Measurements from ENCODE around the gene HNRNPL.
"Not testable (repeated sequence)": the region's sequence is repeated elsewhere in the genome, so short reads cannot be mapped to it uniquely, and the experiment has no call there.

HNRNPL gene

DNA sequence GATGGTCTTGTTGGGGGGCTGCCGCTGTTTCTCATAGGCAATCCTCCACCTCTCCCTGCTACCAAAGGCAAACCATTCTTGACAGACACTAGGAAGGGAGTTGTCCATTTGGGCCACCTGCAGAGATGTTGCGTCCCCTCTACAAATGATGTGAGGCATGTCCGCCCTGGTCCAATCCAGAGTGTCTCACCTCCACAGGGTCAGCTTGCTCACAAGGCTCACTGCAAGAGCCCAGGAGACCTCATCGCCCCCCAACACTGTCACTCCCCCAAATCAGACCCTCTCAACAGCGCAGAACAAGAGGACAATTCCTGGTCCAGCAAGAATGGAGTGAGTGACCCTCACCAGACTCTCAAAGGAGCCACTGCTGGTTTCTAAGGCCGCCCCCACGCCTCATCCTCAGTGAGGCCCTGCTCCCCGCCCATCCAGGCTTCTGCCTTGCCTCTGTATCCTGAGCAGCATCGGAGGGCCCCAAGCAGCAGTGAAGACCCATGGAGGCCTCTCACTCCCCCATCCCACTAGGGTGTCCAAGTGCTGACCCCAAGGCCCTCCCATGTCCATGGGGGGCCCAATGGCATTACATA, 6.5 kb downstream of the HNRNPL start:
- no peak for DNase-seq

DNA sequence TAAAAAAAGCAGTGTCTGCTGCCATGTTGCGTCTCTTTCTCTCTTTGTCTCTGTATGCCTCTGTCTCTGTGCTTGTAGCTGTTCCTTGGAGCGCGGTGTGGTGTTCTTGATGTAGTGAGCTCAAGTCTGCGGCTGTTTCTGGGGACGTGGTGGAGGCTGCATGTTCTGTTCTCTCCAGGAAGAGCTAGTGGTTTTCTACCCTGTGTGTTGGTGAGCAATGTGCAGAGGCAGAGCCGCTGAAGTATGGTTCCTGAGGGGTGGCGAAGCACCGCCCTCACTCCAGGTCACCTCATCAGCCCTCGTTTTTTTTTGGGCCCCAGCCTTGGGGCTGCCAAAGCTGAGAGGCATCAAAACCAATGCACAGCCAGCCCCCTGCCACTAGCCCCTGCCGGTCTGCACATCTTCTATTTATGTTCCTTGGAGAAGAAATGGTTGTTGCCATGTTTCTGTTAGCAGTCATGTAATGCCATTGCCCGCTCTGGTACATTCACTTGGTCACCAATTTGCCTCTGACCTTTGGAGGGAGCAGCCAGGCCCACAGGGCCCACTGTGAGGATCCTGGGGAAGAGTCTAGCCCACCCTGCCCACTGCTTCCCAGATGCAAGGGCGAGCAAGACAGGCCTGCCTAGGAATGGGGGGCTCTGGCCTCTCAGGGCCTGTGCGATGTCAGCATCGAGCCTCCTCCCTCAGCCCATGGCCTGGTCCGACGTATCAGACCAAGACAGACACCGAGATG, 7.2 kb downstream of the HNRNPL start:
- peak in 1 of 2 experiments; percentile 59 for DNase-seq

DNA sequence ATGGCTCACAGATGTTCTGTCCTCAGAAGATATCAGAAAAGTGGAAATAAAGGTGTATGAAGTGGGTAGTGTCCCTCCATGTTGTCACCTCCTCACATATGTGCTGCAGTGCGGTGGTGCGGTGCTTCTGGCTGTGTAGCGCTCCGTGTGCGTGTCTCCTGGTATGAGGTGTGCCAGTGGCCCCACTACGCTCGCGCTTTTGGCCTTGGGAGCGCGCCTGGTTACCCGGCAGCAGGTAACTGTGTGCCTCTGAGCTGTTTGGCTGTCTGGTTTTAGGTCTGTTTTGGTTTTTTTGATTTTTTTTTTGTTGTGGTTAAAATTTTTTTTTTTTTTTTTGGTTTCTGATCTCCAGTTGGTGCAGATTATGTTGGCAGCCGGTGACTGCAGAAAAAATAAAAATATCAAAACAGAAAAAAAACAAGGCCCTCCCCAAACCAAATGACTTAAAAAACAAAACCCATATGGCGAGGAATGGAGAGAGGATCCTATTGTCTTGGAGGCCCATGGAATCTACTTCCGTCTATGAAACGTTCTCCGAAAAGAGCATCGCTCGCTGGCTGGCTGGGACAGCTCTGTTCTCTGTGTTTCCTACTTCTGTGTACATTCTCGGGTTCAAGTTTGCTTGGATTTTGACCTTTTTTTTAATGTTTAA, 7.9 kb downstream of the HNRNPL start:
- DNase-seq = no peak

DNA sequence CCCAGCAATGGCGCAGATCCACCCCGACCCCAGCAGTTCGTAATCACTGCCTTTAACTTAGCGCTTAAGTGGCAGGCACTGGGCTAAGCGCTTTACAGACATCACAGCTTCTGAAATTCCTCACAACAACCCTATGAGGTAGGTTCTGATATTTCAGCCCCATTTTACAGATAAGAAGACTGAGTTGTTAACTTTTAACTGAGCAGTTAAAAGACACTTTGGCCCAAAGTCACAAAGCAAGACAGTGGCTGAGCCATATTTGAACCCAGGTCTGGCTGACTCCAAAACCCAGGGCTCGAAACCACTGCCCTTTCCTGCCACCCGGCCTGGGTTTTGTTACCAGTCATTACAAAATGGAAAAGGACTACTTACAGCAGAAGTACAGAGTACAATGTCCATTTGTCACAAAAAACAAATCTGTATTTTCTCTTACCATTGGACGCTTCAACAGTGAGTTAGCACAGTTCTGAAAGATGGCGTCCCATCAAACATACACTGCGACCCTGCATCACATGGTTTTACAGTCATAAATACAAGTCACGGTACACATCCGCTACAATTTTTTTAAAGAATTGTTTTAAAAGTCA, 8.5 kb downstream of the HNRNPL start:
- no peak for DNase-seq

DNA sequence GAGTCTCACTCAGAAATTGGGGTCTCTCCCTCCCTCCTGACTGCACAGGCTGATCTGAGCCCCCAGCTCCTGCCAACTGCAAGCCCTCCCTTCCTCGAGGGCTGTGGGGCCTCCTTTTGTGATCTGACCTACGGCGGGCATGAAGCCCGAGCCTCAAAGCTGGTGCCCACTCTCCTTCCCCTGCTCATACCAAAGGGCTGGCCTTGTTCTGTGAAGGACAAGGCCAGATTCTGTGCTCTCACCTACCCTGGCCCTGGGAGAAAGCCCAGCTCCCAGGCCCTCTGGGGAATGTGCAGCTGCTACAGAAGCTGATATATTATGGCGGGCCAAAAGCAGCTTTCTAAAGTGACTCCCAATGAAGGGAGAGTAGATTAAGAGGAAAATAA, 9.2 kb downstream of the HNRNPL start:
- no peak for DNase-seq

DNA sequence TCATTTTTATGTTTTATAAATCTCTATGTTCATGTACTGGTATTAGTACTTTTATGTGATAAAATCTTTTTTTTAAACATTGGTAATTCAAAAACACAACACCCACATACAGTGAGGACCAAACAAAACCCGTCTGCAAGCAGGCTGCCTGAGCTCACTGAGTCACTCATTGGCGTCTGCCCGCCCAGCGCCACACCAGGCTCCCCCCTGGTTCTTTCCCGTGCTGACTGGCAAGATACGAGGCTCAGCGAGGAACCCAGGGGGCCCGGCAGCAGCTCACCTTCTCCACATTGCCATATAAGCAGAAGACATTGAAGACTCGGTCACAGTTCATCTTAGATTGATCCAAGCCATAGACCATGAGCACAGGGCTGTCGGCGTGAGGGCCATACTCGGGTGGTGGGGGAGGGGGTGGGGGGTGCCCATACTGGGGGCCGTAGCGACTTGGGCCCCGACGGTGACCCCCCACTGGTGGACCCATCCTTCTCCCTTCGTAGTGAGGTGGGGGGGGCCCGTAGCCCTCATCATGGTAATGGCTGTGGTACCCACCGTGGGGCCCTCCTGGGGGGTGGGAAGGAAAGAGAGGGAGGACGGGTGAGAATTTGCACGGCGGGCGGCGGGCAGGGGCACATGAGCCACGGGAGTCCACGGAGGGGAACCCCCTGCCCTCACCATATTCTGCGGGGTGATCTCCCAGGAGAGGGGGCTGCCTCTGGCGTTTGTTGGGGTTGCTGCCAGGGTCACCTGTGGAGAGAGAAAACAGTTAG, 9.8 kb downstream of the HNRNPL start:
- no peak for DNase-seq

DNA sequence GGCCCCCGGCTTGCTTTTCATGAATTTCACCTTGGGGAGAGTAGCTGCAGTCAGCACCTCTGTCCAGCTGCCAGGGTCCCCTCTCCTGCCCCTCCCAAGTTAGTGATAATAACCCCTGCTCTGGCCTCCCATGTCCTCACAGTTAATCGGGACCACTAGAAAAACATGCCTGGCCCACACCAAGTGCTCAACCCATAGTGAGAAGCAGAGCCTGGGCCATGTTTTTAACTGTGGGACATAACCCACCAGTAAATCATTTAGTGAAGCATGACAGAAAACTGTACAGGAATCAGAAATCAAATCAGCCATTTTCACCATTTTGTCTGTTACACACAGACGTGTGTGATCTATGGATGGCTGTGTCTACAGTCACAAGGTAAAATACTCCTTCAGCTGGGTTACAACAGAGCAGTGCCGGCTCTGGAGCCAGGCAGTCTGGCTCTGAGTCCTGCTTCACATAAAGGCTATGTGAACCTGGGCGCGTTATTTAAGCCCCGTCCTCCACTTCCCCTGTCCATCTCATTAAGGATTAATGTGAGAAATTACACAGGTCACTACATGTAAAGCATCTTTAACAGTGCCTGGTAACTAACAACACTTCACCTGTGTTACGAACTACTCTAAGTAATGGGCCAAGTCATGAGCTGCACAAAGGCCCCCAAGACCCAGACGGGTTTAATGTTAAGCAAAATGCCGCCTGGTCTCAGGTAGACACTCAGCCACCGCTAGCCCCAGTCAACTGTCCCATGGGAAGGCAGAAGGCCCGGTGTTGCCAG, 10.6 kb downstream of the HNRNPL start:
- no peak for DNase-seq

DNA sequence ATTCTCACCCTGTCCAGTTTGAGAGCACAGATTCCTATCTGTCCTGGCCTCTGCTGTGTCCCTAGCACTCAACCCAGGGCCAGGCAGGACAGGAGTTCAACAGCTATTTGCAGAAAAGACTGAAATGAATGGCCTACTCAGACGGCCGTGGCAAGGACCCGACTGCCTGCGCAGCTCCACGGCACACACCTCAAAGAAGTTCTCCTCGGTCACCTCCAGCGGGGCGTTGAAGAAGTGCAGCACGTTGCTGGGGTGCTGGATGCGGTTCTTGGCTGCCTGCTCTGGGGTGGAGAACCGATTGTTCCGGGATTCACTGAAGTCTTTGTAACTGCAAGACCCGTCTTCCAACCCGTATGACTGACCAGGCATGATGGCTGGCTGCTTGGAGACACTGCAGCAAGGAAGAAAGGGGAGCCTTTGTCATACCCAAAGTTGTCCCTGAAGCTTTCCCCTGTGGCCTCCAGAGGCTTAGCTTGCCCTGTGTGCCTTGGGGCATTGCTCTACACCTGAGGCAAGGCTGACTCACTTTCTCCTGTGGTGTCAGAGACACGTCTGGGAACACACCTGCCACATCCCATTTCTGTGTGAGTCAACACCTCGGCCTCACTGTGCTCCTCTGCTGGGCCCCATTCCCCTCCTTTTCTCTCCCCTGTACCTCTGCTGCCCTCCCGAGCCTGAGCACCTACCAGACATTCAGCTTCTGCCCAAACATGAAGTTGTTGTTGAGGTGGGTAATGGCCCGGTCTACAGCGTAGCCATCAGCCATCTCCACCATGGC, 11.4 kb downstream of the HNRNPL start:
- peak; percentile 54 to 82 for DNase-seq

DNA sequence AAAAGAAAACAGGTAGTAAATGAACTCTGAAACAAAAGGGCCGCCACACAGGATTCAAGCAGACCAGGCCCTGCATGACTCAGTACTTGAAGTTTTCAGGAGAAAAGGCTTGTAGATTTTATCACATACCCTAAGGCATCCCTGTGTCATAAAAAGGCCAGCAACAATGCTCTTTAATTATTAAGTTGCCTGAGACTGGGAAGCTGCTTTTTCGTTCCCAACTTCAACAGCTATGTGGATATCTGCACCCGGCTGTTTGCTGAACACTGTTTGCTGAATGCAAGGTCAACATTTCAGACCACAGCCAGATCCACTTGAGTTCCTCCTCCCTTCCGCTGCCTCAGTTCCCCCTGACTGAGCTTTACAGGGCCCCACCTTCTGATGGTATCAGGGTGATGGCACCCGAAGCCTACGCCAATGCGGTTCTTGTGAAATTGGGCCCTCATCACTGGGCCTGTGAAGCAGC, 12.1 kb downstream of the HNRNPL start:
- DNase-seq = no peak

DNA sequence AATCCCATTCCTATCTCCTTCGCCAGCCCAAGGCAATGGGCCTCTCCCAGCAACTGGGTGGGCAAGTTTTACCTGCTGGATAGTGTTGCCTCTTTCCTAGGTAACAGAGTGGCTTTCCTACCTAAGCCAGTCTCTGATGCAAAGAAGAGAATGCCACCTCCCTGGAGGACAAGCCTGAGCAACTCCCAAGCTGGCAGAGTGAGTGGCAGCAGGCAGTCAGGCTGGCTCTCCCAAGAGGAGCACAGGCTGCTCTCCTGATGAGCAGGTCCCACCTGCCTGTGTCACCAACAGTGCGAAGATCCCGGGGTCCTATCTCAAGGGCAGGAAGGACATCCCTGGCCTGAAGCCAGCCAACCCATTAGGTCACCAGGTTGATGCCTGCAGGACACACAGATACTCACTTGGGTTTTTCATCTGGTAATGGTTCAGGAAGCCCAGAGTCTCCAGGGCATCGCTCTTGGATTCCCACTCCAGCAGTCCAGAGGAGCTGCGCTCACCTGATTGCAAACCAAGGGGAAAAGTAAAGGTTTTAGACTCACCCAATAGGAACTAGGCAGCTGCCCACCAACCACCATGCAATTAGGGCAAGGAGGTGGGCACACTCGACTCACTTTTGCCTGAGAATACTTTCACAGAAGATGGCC, 12.7 kb downstream of the HNRNPL start:
- DNase-seq = no peak

DNA sequence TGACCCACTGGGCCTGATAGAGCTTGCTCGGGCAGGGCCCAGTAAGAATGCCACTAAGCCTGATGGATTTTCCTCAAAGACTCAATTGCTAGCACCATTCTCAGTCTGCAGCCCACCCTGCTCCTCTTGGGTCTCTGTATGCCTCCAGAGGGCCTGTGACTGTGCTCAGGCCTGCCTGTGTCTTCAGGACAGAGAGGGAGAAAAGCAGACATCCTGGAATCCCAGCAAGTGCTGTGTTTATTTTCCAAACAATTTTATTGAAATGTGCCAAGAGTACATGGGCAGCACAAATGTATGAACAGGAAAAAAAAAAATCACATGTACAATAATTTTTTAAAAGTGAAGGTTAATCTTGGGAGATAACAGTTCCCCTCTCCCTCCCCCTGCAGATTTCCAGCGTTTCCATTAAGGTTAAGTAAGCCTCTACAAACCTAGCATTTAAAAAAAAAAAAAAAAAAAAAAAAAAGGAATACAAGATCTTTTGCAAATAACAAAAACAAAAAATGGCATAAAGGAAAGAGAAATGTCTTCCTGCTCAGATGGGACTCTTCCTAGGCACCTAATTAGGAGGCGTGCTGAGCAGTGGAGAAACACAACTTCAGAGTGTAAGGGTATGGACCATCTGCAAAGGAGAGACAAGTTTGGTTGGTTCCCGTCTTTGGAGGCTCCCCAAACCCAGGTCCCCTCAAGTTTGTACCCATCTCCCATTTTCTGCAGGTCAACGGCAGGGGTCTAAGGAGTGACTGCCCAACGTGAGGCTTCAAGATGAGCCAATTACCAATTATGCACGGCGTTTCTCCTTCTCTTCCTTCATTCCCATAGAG, 13.4 kb downstream of the HNRNPL start:
- DNase-seq = no peak

DNA sequence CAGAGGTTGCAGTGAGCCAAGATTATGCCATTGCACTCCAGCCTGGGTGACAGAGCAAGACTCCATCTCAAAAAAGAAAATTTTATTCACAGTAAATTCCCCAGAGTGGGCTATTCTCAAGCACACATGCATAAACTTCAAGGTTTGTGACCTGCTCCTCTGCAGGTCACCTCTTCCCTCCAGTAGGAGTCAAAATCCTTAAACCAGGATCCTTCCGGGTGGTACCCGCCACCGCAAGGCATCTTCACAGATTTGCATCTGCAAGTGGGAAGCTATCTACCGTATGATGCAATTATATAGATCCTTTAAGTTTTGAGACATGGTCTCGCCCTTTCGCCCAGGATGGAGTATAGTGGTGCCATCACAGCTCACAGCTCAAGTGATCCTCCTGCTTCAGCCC, 15.2 kb downstream of the HNRNPL start:
- no peak for DNase-seq

DNA sequence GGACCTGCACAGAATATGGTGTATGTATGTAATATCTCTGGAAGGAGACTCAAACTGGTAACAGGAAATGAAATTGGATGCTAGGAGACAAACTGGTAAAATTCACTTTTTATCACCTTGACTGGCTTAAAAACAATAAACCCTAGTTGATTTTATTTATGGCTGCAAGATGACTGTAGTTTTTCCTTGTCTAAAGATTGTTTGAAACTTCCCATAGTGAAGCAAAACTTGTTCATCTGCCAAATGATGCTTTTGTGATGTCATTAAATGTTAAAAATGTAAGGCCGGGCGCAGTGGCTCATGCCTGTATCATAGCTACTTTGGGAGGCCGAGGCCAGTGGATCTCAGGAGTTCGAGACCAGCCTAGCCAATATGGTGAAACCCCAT, 15.7 kb downstream of the HNRNPL start:
- DNase-seq = no peak

DNA sequence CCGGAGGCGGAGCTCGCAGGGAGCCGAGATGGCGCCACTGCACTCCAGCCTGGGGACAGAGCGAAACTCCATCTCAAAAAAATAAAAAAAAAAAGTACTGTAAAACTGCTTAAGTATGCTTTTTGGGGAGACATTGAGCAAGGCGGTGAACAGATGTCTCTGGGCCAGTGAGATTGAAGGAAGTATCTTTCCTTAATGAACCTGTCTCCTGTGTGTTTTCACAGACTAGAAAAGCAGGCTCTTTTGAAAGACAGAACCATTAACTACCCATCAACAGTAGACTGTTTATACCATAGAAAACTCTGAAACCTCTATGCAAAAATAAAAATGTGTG, 16.7 kb downstream of the HNRNPL start:
- DNase-seq = no peak

DNA sequence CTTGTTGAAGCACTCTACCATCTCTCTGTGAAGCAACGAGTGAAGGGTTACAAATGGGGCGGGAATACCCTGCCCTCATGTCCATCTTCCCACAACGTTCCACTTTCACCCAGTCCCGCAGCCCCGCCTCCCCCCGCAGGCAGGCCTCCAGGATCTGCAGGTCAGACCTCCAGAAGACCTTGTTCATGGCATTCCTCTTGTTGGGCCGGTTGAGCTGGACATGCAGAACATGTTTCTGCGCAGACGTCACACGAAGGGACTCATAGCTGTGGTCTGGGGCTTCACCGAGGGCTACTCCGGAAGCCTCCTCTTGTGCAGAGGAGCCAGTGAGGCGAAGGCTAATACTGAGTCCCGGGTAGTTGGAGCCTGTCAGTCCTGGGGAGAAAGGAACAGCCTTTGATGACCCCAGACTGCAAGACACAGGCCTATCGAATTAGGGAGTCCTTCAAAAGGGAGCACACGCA, 18.6 kb downstream of the HNRNPL start:
- DNase-seq = no peak

DNA sequence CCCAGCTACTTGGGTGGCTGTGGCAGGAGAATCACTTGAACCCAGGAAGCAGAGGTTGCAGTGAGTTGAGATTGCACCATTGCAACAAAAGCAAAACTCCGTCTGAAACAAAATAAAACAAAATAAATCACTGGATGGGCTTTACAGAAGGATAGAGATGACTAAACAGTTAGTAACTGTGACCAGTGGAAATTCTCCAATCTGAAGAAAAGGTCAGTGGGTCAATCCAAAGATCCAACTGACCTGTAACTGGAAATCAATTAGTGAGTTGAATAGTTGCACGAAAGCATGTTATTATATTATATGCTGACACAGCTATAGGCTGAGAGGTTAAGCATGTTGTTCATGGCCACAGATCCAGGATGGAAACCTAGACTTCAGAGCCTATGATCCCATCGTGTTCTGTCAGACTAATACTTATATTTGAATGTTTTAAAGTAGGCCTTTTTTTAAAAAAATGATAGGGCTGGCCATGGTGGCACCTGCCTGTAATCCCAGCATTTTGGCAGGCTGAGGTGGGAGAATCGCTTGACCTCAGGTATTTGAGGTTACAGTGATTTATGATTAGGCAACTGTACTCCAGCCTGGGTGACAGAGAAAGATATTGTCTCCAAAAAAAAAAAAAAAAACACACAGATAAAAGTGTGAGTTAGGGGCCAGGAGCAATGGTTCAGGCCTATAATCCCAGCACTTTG, 19.6 kb downstream of the HNRNPL start:
- DNase-seq = no peak

DNA sequence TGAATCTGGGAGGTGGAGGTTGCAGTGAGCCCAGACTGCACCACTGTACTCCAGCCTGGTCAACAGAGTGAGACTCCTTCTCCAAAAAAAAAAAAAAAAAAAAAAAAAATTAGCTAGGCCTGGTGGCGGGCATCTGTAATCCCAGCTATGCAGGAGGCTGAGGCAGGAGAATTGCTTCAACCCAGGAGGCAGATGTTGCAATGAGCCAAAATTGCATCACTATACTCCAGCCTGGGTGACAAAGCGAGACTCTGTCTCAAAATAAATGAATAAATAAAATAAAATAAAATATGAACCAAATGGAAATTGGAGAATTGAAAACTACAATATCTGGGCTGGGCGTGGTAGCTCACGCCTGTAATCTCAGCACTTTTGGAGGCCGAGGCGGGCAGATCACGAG, 20.6 kb downstream of the HNRNPL start:
- DNase-seq = not testable (repeated sequence)

DNA sequence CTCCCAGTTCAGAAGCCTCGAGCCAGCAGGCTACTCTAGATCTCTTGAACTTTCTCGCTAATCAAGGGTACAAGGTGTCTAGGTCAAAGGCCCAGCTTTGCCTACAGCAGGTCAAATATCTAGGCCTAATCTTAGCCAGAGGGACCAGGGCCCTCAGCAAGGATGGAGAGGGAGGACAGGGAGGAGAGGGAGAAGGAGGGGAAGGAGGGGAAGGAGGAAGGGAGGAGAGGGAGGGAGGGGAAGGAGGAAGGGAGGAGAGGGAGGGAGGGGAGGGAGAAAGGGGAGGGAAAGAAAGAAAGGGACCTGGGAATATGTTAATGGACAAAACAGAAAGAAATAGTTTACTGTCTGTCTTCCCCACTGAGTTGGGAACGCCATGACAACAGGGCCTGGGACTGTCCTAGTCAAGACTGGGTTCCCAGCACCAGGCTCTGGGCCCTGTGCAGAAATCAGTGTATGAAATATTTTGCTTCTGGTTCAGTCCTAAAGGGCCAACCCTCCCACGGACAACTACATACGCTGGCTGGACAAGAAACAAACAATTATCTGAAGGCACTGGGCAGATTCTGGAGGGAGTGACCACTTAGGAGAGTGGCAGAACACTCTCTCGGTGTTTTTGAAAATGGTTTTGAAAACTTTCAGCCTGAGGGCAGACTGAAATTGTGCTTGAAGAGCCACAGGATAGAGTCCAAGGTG, 22.8 kb downstream of the HNRNPL start:
- no peak for DNase-seq

DNA sequence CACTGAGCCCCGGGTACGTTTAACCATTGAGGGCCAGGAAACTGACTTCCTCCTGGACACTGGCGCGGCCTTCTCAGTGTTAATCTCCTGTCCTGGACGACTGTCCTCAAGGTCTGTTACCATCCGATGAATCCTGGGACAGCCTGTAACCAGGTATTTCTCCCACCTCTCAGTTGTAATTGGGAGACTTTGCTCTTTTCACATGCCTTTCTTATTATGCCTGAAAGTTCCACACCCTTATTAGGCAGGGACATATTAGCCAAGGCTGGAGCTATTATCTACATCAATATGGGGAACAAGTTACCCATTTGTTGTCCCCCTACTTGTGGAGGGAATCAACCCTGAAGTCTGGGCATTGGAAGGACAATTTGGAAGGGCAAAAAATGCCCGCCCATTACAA, 23.9 kb downstream of the HNRNPL start:
- not testable (repeated sequence) for DNase-seq

Data from stimulated activated CD4-positive, alpha-beta T cell treated with anti-CD3 and anti-CD28 coated beads, Interleukin-4, amount 100 ng/mL, for 4 hours (primary cell).